IMR-90 (cell line): ENCODE results near the gene EDNRB.

ENCODE experiments used
- CEBPB ChIP-seq: IDR thresholded peaks from 2 replicates; pipeline ENCODE4 v1.6.1; 2012; ENCODE audit warnings: low read depth, low read length, improper control_type of control experiment
- CHD1 ChIP-seq: IDR thresholded peaks from 2 replicates; pipeline ENCODE4 v1.6.1; 2012; ENCODE audit warnings: low read depth, low read length, improper control_type of control experiment
- MAFK ChIP-seq: IDR thresholded peaks from 2 replicates; pipeline ENCODE4 v1.6.1; 2012; ENCODE audit warnings: low read depth, low read length, improper control_type of control experiment
- MAZ ChIP-seq: IDR thresholded peaks from 2 replicates; pipeline ENCODE4 v1.6.1; 2012; ENCODE audit warnings: low read depth, mild to moderate bottlenecking, low read length, improper control_type of control experiment, moderate library complexity, borderline replicate concordance
- MXI1 ChIP-seq: IDR thresholded peaks from 2 replicates; pipeline ENCODE4 v1.6.1; 2012; ENCODE audit warnings: low read depth, mild to moderate bottlenecking, low read length, moderate library complexity, borderline replicate concordance
- NFE2L2 ChIP-seq: fragments of 150-350 bp; IDR thresholded peaks from 2 replicates; pipeline ENCODE4 v1.6.1; 2016; ENCODE audit warnings: low read depth, mild to moderate bottlenecking, low read length
- POLR2A ChIP-seq: IDR thresholded peaks from 2 replicates; pipeline ENCODE4 v1.6.1; 2012; ENCODE audit warnings: mild to moderate bottlenecking, low read depth, low read length
- RAD21 ChIP-seq: IDR thresholded peaks from 2 replicates; pipeline ENCODE4 v1.6.1; 2012; ENCODE audit warnings: low read length, improper control_type of control experiment
- RCOR1 ChIP-seq: IDR thresholded peaks from 2 replicates; pipeline ENCODE4 v1.6.1; 2012; ENCODE audit warnings: mild to moderate bottlenecking, low read length, improper control_type of control experiment; ENCODE audit not compliant: insufficient replicate concordance
- RFX5 ChIP-seq: IDR thresholded peaks from 2 replicates; pipeline ENCODE4 v1.8.0; 2012; ENCODE audit warnings: low read depth, mild to moderate bottlenecking, low read length, moderate library complexity
- SMC3 ChIP-seq: fragments of 150-350 bp; IDR thresholded peaks from 2 replicates; pipeline ENCODE4 v1.6.1; 2016; ENCODE audit warnings: low read depth, mild to moderate bottlenecking, antibody characterized with exemption, low read length, moderate library complexity
- TF ChIP-seq, protein P1 (sequence below): conservative IDR thresholded peaks from 2 replicates; pipeline ENCODE4 v1.5.1; 2012; ENCODE audit warnings: mild to moderate bottlenecking, low read depth, low read length, improper control_type of control experiment
- TF ChIP-seq, protein P2 (sequence below): fragments of 150-350 bp; IDR thresholded peaks from 2 replicates; pipeline ENCODE4 v1.6.1; 2017; ENCODE audit warnings: mild to moderate bottlenecking, antibody characterized with exemption, low read length, low read depth
- TF ChIP-seq, protein P3 (sequence below): fragments of 150-350 bp; IDR thresholded peaks from 2 replicates; pipeline ENCODE4 v1.6.1; 2016; ENCODE audit warnings: low read depth, mild to moderate bottlenecking, low read length, moderate library complexity, borderline replicate concordance

DNA sequence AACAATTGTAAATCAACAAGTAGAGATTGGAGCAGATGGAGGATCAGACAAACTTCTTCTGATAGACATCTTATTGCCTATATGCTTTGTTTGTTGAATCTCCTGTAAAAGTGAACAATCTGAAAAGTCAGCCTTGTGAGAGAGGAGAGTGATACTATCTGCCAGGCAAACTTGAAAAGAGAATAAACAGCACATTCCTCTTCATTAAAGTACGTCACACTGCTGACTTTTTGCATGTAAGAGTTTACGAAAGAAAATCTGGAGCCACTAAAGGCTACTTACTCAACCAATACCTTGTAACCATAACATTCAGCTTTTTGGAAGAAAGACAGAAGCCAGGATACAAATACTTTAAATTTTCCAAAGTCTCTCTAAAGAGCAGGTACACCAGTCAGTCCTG, 42.5 kb downstream of the EDNRB start:
- TF ChIP-seq, protein P1, sequence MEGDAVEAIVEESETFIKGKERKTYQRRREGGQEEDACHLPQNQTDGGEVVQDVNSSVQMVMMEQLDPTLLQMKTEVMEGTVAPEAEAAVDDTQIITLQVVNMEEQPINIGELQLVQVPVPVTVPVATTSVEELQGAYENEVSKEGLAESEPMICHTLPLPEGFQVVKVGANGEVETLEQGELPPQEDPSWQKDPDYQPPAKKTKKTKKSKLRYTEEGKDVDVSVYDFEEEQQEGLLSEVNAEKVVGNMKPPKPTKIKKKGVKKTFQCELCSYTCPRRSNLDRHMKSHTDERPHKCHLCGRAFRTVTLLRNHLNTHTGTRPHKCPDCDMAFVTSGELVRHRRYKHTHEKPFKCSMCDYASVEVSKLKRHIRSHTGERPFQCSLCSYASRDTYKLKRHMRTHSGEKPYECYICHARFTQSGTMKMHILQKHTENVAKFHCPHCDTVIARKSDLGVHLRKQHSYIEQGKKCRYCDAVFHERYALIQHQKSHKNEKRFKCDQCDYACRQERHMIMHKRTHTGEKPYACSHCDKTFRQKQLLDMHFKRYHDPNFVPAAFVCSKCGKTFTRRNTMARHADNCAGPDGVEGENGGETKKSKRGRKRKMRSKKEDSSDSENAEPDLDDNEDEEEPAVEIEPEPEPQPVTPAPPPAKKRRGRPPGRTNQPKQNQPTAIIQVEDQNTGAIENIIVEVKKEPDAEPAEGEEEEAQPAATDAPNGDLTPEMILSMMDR: no peak
- TF ChIP-seq MXI1: no peak
- no peak for TF ChIP-seq NFE2L2
- TF ChIP-seq, protein P2, sequence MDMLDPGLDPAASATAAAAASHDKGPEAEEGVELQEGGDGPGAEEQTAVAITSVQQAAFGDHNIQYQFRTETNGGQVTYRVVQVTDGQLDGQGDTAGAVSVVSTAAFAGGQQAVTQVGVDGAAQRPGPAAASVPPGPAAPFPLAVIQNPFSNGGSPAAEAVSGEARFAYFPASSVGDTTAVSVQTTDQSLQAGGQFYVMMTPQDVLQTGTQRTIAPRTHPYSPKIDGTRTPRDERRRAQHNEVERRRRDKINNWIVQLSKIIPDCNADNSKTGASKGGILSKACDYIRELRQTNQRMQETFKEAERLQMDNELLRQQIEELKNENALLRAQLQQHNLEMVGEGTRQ: no peak
- TF ChIP-seq POLR2A: no peak
- TF ChIP-seq RCOR1: no peak
- TF ChIP-seq RAD21: no peak
- no peak for TF ChIP-seq SMC3
- TF ChIP-seq MAZ: no peak
- TF ChIP-seq CEBPB: no peak
- no peak for TF ChIP-seq RFX5
- TF ChIP-seq, protein P3, sequence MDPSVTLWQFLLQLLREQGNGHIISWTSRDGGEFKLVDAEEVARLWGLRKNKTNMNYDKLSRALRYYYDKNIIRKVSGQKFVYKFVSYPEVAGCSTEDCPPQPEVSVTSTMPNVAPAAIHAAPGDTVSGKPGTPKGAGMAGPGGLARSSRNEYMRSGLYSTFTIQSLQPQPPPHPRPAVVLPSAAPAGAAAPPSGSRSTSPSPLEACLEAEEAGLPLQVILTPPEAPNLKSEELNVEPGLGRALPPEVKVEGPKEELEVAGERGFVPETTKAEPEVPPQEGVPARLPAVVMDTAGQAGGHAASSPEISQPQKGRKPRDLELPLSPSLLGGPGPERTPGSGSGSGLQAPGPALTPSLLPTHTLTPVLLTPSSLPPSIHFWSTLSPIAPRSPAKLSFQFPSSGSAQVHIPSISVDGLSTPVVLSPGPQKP: no peak
- TF ChIP-seq MAFK: no peak
- no peak for TF ChIP-seq CHD1
